ENCODE measurements around the gene MBNL3.

DNA sequence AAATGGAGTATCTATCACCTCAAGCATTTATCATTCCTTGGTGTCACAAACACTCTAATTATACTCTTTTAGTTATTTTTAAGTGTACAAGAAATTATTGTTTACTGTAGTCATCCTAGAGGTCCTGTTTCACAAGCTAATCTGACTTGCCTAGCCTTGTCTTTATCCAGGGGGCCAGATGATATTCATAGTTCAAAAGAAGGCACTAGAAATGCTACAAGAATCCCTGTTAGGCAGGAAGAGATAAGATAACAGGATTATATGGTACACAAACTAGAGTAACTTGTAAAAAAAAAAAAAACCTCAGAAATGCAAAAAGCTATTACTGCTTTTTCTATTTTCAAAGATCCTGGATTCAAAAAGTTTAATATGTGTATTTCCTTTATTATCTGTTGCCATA lies 95.8 kb downstream of the MBNL3 start:
- TF ChIP-seq EZH2phosphoT487 (IDR thresholded peaks at IDR 0.05; ENCODE audit: borderline replicate concordance) (no peak), YY1 (IDR thresholded peaks at IDR 0.05; ENCODE audit: extremely low read depth, insufficient replicate concordance, low read depth, low read length) (no peak), EZH2 (IDR thresholded peaks at IDR 0.05) (no peak), ATF3 (IDR thresholded peaks at IDR 0.05) (no peak), RAD21 (IDR thresholded peaks at IDR 0.05; ENCODE audit: low read depth) (no peak), POLR2A (IDR thresholded peaks at IDR 0.05; ENCODE audit: borderline replicate concordance, extremely low read depth, insufficient read depth, insufficient read length) (no peak), SRF (IDR thresholded peaks at IDR 0.05; ENCODE audit: low read depth) (no peak), SIN3A (IDR thresholded peaks at IDR 0.05; ENCODE audit: low read depth) (no peak)
- TF ChIP-seq, protein P1, sequence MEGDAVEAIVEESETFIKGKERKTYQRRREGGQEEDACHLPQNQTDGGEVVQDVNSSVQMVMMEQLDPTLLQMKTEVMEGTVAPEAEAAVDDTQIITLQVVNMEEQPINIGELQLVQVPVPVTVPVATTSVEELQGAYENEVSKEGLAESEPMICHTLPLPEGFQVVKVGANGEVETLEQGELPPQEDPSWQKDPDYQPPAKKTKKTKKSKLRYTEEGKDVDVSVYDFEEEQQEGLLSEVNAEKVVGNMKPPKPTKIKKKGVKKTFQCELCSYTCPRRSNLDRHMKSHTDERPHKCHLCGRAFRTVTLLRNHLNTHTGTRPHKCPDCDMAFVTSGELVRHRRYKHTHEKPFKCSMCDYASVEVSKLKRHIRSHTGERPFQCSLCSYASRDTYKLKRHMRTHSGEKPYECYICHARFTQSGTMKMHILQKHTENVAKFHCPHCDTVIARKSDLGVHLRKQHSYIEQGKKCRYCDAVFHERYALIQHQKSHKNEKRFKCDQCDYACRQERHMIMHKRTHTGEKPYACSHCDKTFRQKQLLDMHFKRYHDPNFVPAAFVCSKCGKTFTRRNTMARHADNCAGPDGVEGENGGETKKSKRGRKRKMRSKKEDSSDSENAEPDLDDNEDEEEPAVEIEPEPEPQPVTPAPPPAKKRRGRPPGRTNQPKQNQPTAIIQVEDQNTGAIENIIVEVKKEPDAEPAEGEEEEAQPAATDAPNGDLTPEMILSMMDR (IDR thresholded peaks at IDR 0.05 in 2 of 3, conservative IDR thresholded peaks at IDR 0.05 in 1 of 3; ENCODE audit: borderline replicate concordance in 1 of 3, insufficient read depth in 1 of 3, low read depth in 2 of 3, low read length in 2 of 3): no peak

Data from HCT116 (cell line).